ENCODE results near the gene ADAM12. TPM values are rescaled to one million over a fixed set of nuclear protein-coding genes. Genes with fewer than 3 reads are reported as not detected.

Gene ADAM12
- total and polyA plus RNA-seq, 2 donors: 0.96 to 4.6 TPM

DNA sequence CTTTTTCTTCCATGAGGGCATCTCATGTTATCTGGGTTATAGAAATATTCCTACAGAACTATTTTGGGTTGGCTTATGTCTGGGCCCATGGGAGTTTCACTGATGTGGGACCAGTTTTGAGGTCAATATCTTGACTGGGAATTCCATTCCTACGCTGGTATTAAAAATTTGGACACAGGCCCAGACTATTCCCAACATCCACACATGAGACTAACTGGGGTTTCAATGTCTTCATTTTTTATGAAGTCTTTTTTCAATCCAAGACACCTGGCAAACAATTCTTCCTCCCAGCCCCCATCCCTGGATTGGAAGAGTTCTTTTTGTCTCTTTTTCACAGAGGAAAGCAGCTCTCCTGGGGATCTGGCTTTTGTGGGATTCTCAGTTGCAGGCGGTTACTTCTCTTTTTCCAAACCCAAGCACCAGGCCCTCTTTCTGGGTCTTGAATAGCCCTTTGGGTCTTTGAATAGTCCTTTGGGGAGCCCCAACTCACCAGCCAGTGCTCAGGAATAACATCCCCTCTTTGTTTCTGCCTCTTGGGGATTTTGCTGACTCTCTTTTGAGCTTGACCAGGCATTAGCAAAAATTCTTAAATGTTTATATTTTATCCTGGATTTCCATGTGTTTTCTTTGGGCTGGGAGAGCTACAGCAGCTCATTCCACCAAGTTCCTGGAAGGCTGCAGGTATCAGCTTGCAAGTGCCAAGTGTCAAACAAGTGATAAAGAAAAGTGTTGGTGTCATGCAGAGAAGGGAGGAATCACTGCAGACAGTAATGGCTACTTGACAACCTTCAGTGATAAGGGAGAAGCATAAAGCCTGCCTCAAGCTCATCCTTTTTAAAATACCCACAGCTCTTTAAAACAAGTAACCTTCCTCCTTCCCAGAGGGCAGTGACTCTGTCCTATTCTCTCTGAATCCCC is 234.3 kb downstream of the ADAM12 start:
- Histone ChIP-seq H3K27me3 (ENCODE audit: control insufficient read depth in 2 of 2, insufficient read depth in 1 of 2, low read length in 1 of 2) (no peaks in the 10 kb centered on the region), H3K27ac (ENCODE audit: low read depth in 1 of 2, low read length in 1 of 2) (no peak overlapping the region), H3K36me3 (ENCODE audit: control insufficient read depth in 2 of 2, insufficient read depth in 2 of 2, low read length in 1 of 2) (no peaks in the 10 kb centered on the region), H3K4me1 (ENCODE audit: control insufficient read depth in 2 of 2, insufficient read depth in 2 of 2, low read length in 2 of 2) (no peaks in the 10 kb centered on the region), H3K4me3 (ENCODE audit: low read length in 2 of 2) (no peak overlapping the region), H3K9me3 (ENCODE audit: control insufficient read depth in 2 of 2, insufficient read depth in 1 of 2, low read length in 1 of 2) (no peaks in the 10 kb centered on the region)
- WGBS: 73% methylated on average over 2 of the region's 2 CpGs
- DNase-seq (ENCODE audit: low read depth in 6 of 9, low spot score in 9 of 9): no peak

DNA sequence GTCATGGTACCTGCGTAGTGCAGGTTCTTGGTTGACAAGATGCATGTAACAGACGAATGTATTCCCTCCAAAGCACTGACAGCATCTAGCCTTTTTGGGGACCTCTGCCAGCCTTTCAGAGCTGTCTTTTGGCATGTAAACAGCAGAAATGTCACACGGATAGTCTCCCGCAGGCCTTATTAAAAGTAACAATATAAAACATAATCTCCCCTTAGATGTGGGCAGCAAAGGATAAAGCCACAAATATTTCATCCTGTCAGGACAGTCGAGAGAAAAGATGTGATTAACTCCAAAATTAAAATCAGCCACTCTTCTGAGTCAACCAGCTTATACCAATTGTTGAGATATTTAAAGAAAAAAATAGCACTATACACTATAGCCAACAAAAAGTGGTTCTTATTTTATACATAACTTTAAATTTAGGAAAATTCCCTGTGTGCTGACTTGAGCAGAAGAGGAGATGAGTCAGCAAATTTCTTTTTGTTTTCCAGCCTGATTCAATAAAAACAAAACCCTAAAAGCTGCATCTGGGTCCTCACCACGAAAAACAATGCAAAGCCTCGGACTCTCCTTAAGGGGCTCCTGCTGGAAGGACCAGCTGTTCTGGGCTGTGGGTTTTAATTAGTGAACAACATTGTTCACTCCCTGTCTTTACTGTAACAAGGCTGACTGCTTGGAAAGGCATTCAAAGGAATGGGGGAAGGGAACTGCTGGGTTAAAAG is 240.2 kb downstream of the ADAM12 start:
- DNase-seq (ENCODE audit: low read depth in 6 of 9, low spot score in 9 of 9): no peak
- 59% methylated on average over 7 of the region's 7 CpGs for WGBS
- Histone ChIP-seq H3K4me1 (ENCODE audit: control insufficient read depth in 2 of 2, insufficient read depth in 2 of 2, low read length in 2 of 2) (no peaks in the 10 kb centered on the region), H3K36me3 (ENCODE audit: control insufficient read depth in 2 of 2, insufficient read depth in 2 of 2, low read length in 1 of 2) (no peaks in the 10 kb centered on the region), H3K4me3 (ENCODE audit: low read length in 2 of 2) (no peak overlapping the region), H3K9me3 (ENCODE audit: control insufficient read depth in 2 of 2, insufficient read depth in 1 of 2, low read length in 1 of 2) (no peaks in the 10 kb centered on the region), H3K27ac (ENCODE audit: low read depth in 1 of 2, low read length in 1 of 2) (no peak overlapping the region), H3K27me3 (ENCODE audit: control insufficient read depth in 2 of 2, insufficient read depth in 1 of 2, low read length in 1 of 2) (no peaks in the 10 kb centered on the region)

DNA sequence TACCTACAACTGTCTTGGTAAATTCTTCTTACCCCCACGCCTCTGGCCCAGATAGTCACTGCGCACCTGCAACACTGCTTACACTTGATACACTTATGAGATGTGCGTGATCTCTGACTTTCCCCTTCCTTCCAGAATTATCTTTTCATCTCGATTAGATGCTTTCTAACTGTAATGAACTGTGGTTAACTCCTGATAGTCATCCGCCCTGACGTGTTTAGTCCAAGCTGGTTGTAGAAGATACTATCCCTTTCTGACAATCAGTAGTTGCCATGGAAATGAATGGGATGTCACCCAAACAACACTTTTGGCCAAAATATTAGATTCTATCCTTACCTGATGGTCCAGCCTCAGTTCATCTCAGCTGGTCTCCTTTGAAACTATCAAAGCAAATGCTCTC is 241.5 kb downstream of the ADAM12 start:
- H3K4me3 ChIP-seq (ENCODE audit: low read length in 2 of 2): no peak overlapping the region
- no peaks in the 10 kb centered on the region for H3K36me3 ChIP-seq (ENCODE audit: control insufficient read depth in 2 of 2, insufficient read depth in 2 of 2, low read length in 1 of 2)
- 94% methylated on average over 6 of the region's 6 CpGs for WGBS
- H3K9me3 ChIP-seq (ENCODE audit: control insufficient read depth in 2 of 2, insufficient read depth in 1 of 2, low read length in 1 of 2): no peaks in the 10 kb centered on the region
- H3K4me1 ChIP-seq (ENCODE audit: control insufficient read depth in 2 of 2, insufficient read depth in 2 of 2, low read length in 2 of 2): no peaks in the 10 kb centered on the region
- H3K27me3 ChIP-seq (ENCODE audit: control insufficient read depth in 2 of 2, insufficient read depth in 1 of 2, low read length in 1 of 2): no peaks in the 10 kb centered on the region
- H3K27ac ChIP-seq (ENCODE audit: low read depth in 1 of 2, low read length in 1 of 2): no peak overlapping the region
- no peak for DNase-seq (ENCODE audit: low read depth in 6 of 9, low spot score in 9 of 9)

DNA sequence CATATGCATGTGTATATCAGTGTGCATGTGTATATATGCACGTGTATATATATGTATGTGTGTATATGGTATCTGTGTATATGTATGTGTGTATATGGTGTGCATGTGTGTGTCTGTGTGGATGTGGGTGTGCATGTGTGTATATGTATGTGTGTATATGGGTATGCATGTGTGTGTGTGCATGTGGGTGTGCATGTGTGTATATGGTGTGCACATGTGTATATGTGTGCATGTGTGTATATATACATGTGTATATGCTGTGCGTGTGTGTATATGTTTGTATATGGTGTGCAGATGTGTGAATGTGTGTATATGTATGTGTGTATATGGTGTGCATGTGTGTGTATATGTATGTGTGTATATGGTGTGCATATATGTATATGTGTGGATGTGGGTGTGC is 245.2 kb downstream of the ADAM12 start:
- Histone ChIP-seq H3K4me3 (ENCODE audit: low read length in 2 of 2) (no peak overlapping the region), H3K36me3 (ENCODE audit: control insufficient read depth in 2 of 2, insufficient read depth in 2 of 2, low read length in 1 of 2) (no peaks in the 10 kb centered on the region), H3K9me3 (ENCODE audit: control insufficient read depth in 2 of 2, insufficient read depth in 1 of 2, low read length in 1 of 2) (no peaks in the 10 kb centered on the region), H3K4me1 (ENCODE audit: control insufficient read depth in 2 of 2, insufficient read depth in 2 of 2, low read length in 2 of 2) (no peaks in the 10 kb centered on the region), H3K27ac (ENCODE audit: low read depth in 1 of 2, low read length in 1 of 2) (no peak overlapping the region), H3K27me3 (ENCODE audit: control insufficient read depth in 2 of 2, insufficient read depth in 1 of 2, low read length in 1 of 2) (no peaks in the 10 kb centered on the region)
- WGBS: 98% methylated on average over 2 of the region's 2 CpGs
- DNase-seq (ENCODE audit: low read depth in 6 of 9, low spot score in 9 of 9): no peak

DNA sequence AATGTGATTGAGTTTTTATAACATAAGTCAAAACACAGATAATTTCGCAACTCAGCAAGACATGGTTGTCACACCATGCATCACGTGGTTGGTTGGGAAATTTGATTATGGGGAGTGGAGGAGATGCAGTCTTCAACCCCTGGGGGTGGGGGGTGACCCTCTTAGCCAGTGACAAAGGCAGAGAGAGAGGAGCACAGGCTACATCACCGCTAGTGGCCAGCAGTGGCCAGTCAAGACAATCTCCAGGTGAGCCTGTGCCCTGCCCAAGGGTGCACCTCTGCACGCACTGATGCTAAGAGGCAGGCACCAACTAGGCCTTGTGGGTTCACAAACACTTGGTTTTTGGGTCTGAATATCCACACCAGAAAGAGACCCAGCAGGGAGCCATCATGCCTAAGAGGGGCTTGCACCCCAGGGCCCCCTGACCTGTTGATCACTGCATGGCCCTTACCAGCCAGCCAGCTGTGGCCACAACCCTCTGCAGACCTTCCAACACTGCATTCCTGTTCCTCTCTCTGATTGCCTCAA is 247.5 kb downstream of the ADAM12 start:
- Histone ChIP-seq H3K9me3 (ENCODE audit: control insufficient read depth in 2 of 2, insufficient read depth in 1 of 2, low read length in 1 of 2) (no peaks in the 10 kb centered on the region), H3K4me3 (ENCODE audit: low read length in 2 of 2) (no peak overlapping the region), H3K27ac (ENCODE audit: low read depth in 1 of 2, low read length in 1 of 2) (no peak overlapping the region), H3K36me3 (ENCODE audit: control insufficient read depth in 2 of 2, insufficient read depth in 2 of 2, low read length in 1 of 2) (no peaks in the 10 kb centered on the region), H3K27me3 (ENCODE audit: control insufficient read depth in 2 of 2, insufficient read depth in 1 of 2, low read length in 1 of 2) (no peaks in the 10 kb centered on the region), H3K4me1 (ENCODE audit: control insufficient read depth in 2 of 2, insufficient read depth in 2 of 2, low read length in 2 of 2) (no peaks in the 10 kb centered on the region)
- WGBS: 83% methylated on average over 4 of the region's 4 CpGs
- DNase-seq (ENCODE audit: low read depth in 6 of 9, low spot score in 9 of 9): no peak

DNA sequence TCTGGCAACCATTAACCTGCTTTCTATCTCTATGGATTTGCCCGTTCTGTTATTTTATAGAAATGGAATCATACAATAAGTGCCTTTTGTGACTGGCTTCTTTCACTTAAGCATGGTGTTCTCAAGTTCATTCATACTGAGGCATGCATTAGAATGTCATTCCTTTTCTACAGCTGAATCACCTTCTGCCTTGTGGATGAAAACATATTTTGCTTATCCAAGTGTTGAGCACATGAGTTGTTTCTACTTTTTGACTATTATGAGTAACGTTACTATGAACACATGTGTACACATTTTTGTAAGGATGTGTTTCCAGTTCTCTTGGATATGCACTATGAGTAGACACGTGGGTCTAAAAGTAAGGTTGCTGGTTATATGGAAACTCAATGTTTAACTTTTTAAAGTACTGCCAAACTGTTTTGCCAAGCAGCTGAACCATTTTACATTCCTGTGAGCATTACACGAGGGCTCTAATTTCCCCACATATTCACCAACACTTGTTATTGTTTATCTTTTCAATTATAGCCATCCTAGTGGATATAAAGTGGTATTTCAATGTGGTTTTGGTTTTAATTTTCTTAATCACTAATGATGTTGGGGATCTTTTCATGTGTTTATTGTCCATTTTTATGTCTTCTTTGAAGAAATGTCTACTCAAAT is 250.6 kb downstream of the ADAM12 start:
- DNase-seq (ENCODE audit: low read depth in 6 of 9, low spot score in 9 of 9): no peak
- H3K9me3 ChIP-seq (ENCODE audit: control insufficient read depth in 2 of 2, insufficient read depth in 1 of 2, low read length in 1 of 2): no peaks in the 10 kb centered on the region
- WGBS: 82% methylated on average over 4 of the region's 4 CpGs
- H3K4me3 ChIP-seq (ENCODE audit: low read length in 2 of 2): no peak overlapping the region
- no peaks in the 10 kb centered on the region for H3K36me3 ChIP-seq (ENCODE audit: control insufficient read depth in 2 of 2, insufficient read depth in 2 of 2, low read length in 1 of 2)
- no peak overlapping the region for H3K27ac ChIP-seq (ENCODE audit: low read depth in 1 of 2, low read length in 1 of 2)
- no peaks in the 10 kb centered on the region for H3K4me1 ChIP-seq (ENCODE audit: control insufficient read depth in 2 of 2, insufficient read depth in 2 of 2, low read length in 2 of 2)
- no peaks in the 10 kb centered on the region for H3K27me3 ChIP-seq (ENCODE audit: control insufficient read depth in 2 of 2, insufficient read depth in 1 of 2, low read length in 1 of 2)

DNA sequence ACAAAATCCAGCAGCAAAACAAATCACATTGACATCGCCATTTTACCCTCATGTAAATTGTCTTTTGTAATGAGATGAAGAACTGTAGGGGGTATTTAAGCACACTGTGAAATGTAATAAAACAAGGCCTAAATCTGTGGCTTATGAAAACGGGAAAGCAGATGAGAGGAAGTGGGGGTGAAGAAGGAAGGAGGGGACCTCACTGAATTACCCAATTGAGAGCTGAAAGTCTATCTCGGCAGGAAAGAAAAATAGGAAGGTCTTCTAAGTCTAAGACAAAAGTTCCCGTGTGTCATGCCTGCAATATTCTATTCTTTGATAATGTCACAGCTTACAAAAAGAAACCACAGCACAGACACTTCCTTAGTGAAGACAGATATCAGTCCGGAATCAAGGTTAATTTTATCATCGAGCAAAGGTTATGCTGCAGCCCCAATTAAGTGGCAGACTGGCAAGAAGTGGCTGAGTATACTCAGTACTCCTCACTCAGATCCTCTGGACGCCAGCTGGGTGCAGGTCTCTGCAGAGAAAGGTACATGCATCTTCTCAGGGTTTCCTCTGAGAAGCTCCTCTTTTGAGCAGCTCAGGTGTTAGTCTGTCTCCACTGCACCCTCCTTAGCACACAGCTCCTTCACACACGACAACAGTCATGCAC is 252.2 kb downstream of the ADAM12 start:
- no peaks in the 10 kb centered on the region for H3K36me3 ChIP-seq (ENCODE audit: control insufficient read depth in 2 of 2, insufficient read depth in 2 of 2, low read length in 1 of 2)
- peak in 1 of 9 donors; percentile 12 for DNase-seq (ENCODE audit: low read depth in 6 of 9, low spot score in 9 of 9)
- no peak overlapping the region for H3K4me3 ChIP-seq (ENCODE audit: low read length in 2 of 2)
- H3K9me3 ChIP-seq (ENCODE audit: control insufficient read depth in 2 of 2, insufficient read depth in 1 of 2, low read length in 1 of 2): no peaks in the 10 kb centered on the region
- no peaks in the 10 kb centered on the region for H3K4me1 ChIP-seq (ENCODE audit: control insufficient read depth in 2 of 2, insufficient read depth in 2 of 2, low read length in 2 of 2)
- H3K27ac ChIP-seq (ENCODE audit: low read depth in 1 of 2, low read length in 1 of 2): no peak overlapping the region
- WGBS: 25% methylated on average over 8 of the region's 8 CpGs
- no peaks in the 10 kb centered on the region for H3K27me3 ChIP-seq (ENCODE audit: control insufficient read depth in 2 of 2, insufficient read depth in 1 of 2, low read length in 1 of 2)

DNA sequence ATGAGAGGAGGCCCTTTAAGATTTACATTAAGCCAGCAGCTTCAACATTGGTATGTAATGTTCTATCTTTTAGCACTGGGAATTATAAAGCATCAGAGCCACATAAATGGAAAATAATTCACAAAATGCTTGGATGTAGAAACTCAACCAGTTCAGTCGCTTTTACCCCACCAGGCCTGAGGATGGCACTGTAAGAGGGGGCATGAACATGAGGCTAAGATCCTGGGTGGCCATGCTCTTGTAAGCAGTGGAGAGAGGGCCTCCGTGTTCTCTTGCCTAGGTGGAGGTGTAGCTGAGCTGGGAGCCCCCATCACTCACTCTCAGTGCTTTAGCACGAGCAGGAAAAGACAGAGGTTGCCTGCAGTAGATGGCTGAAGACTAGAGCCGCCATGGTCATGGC is 253.1 kb downstream of the ADAM12 start:
- Histone ChIP-seq H3K4me3 (ENCODE audit: low read length in 2 of 2) (no peak overlapping the region), H3K27ac (ENCODE audit: low read depth in 1 of 2, low read length in 1 of 2) (no peak overlapping the region), H3K27me3 (ENCODE audit: control insufficient read depth in 2 of 2, insufficient read depth in 1 of 2, low read length in 1 of 2) (no peaks in the 10 kb centered on the region), H3K36me3 (ENCODE audit: control insufficient read depth in 2 of 2, insufficient read depth in 2 of 2, low read length in 1 of 2) (no peaks in the 10 kb centered on the region), H3K9me3 (ENCODE audit: control insufficient read depth in 2 of 2, insufficient read depth in 1 of 2, low read length in 1 of 2) (no peaks in the 10 kb centered on the region), H3K4me1 (ENCODE audit: control insufficient read depth in 2 of 2, insufficient read depth in 2 of 2, low read length in 2 of 2) (no peaks in the 10 kb centered on the region)
- DNase-seq (ENCODE audit: low read depth in 6 of 9, low spot score in 9 of 9): no peak
- 96% methylated on average over 4 of the region's 4 CpGs for WGBS

All from thymus (tissue), 11 donors.